Stomach (tissue), 9 donors: Measurements from ENCODE around the gene CFAP77. TPM values are rescaled to one million over a fixed set of nuclear protein-coding genes. Genes with fewer than 3 reads are reported as not detected.
"Not testable (repeated sequence)": the region's sequence is repeated elsewhere in the genome, so short reads cannot be mapped to it uniquely, and the experiment has no call there.

Experiments
- DNase-seq, 2 donors: peaks; one replicate each; pipeline versions ENCODE4 v3.0.0 to v3.0.0-alpha.2; 2013 to 2019
- H3K27ac ChIP-seq, 5 donors: fragments of 200-600 bp in 4 of 5; sonication (generic) in 4 of 5; one replicate each; pipeline ENCODE4 v1.5.1; 2013 to 2019; ENCODE audit warnings: mild to moderate bottlenecking in 1 of 5, moderate library complexity in 1 of 5
- H3K27me3 ChIP-seq, 3 donors: fragments of 200-600 bp; sonication (generic); one replicate each; pipeline ENCODE4 v1.5.1; 2017 to 2019; ENCODE audit warnings: mixed run types in 1 of 3
- H3K36me3 ChIP-seq, 4 donors: fragments of 200-600 bp; sonication (generic); 1 replicate in 3 of 4; 2 replicates in 1 of 4; pipeline ENCODE4 v1.5.1; 2016 to 2019
- H3K4me1 ChIP-seq, 4 donors: fragments of 200-600 bp; sonication (generic); one replicate each; pipeline ENCODE4 v1.5.1; 2016 to 2019
- H3K4me3 ChIP-seq, 4 donors: fragments of 200-600 bp; sonication (generic) in 3 of 4; one replicate each; pipeline ENCODE4 v1.5.1; 2016 to 2019; ENCODE audit warnings: mild to moderate bottlenecking in 1 of 4
- H3K9me3 ChIP-seq, 4 donors: fragments of 200-600 bp; sonication (generic); one replicate each; pipeline ENCODE4 v1.5.1; 2016 to 2019
- CTCF ChIP-seq, 7 experiments: fragments of 450-650 bp in 4 of 7; fragments of 200-600 bp in 3 of 7; sonication (generic) in 3 of 7; IDR thresholded peaks; one replicate each; pipeline ENCODE4 v1.5.1; 2016 to 2019; ENCODE audit warnings: antibody characterized with exemption in 7 of 7, control low read depth in 2 of 7, mild to moderate bottlenecking in 1 of 7
- EP300 ChIP-seq: sonication (generic); formaldehyde crosslinking; IDR thresholded peaks from one replicate; pipeline ENCODE4 v1.6.1; 2017; ENCODE audit warnings: antibody characterized with exemption
- POLR2A ChIP-seq, 4 donors: fragments of 450-650 bp; IDR thresholded peaks; one replicate each; pipeline ENCODE4 v1.6.1; 2016; ENCODE audit warnings: antibody characterized with exemption in 4 of 4, control low read depth in 2 of 4, mild to moderate bottlenecking in 1 of 4, moderate library complexity in 1 of 4
- POLR2AphosphoS5 ChIP-seq, 3 donors: sonication (generic); formaldehyde crosslinking; IDR thresholded peaks; one replicate each; pipeline ENCODE4 v1.6.1; 2016; ENCODE audit warnings: antibody characterized with exemption in 3 of 3
- WGBS, 5 donors: extraction: QIAGEN DNeasy Blood & Tissue Kit in 3 of 5; methylation state at CpG; one replicate each; pipeline versions ENCODE4 v1.1.5 to v1.1.7; 2013 to 2018; 5-methylcytosine and 5-hydroxymethylcytosine counted together
- intact Hi-C: fragments of 100-400 bp; cut with DNase I; formaldehyde crosslinking; loops from one replicate; pipeline ENCODE4 v1.15.1; 2023; ENCODE audit warnings: low total_unique reads
- polyA plus RNA-seq, 3 donors: library from polyadenylated mRNA; stranded (reverse); fragments of 200-250 nt; gene quantifications; one replicate each; pipeline ENCODE4 v1.2.3, GENCODE V29; 2013
- total RNA-seq, 5 donors: library from RNA; depleted of rRNA; stranded (reverse); fragments of >200 nt; gene quantifications; one replicate each; pipeline versions ENCODE4 v1.1.0 to v1.2.3, GENCODE V29; 2014 to 2016
- donor health status: healthy with polysubstance abuse.
- donor health status: Bipolar disorder and iron deficiency.
- donor health status: healthy.

Gene CFAP77
- total and polyA plus RNA-seq, 8 donors: not detected

- Histone ChIP-seq H3K27ac (no peak overlapping the region), H3K9me3 (no peaks in the 10 kb centered on the region), H3K27me3 (no peaks in the 10 kb centered on the region), H3K4me3 (no peak overlapping the region), H3K4me1 (peaks cover 0 to 9% (median 0%) of the 10 kb centered on the region in 4 donors), H3K36me3 (no peaks in the 10 kb centered on the region)
- TF ChIP-seq POLR2A (IDR thresholded peaks at IDR 0.05): no peak
- no peak for TF ChIP-seq CTCF (IDR thresholded peaks at IDR 0.05)
- no peak for TF ChIP-seq EP300
- no peak for TF ChIP-seq POLR2AphosphoS5 (IDR thresholded peaks at IDR 0.05)
- intact Hi-C loops: no loop called here
- DNase-seq: no peak
- 58 to 78% (median 73%) methylated on average over 13 of the region's 13 CpGs for WGBS, 5 donors
Observed at GRCh38 chr9:132367613-132368313, 42.2 kb upstream of the CFAP77 start.

- 81 to 96% (median 88%) methylated on average over 4 of the region's 4 CpGs for WGBS, 5 donors
- intact Hi-C loops: no loop called here
- H3K27me3 ChIP-seq: no peaks in the 10 kb centered on the region
- peaks cover 0 to 3% (median 0%) of the 10 kb centered on the region in 4 donors for H3K36me3 ChIP-seq
- H3K4me1 ChIP-seq: peaks cover 0 to 10% (median 0%) of the 10 kb centered on the region in 4 donors
- no peak for DNase-seq
- H3K27ac ChIP-seq: no peak overlapping the region
- no peak overlapping the region for H3K4me3 ChIP-seq
- TF ChIP-seq POLR2A (IDR thresholded peaks at IDR 0.05) (no peak), CTCF (IDR thresholded peaks at IDR 0.05) (no peak), POLR2AphosphoS5 (IDR thresholded peaks at IDR 0.05) (no peak), EP300 (no peak)
- no peaks in the 10 kb centered on the region for H3K9me3 ChIP-seq
Observed at GRCh38 chr9:132369421-132369820, 40.6 kb upstream of the CFAP77 start.

GRCh38 chr9:132370592-132370991 lies 39.4 kb upstream of the CFAP77 start:
- Histone ChIP-seq H3K27me3 (no peaks in the 10 kb centered on the region), H3K4me3 (no peak overlapping the region), H3K36me3 (peaks cover 4 to 15% (median 11%) of the 10 kb centered on the region in 4 donors), H3K4me1 (peaks cover 0 to 10% (median 0%) of the 10 kb centered on the region in 4 donors), H3K27ac (no peak overlapping the region), H3K9me3 (no peaks in the 10 kb centered on the region)
- 81 to 91% (median 88%) methylated on average over 4 of the region's 4 CpGs for WGBS, 5 donors
- DNase-seq: no peak
- TF ChIP-seq CTCF (IDR thresholded peaks at IDR 0.05) (no peak), POLR2A (IDR thresholded peaks at IDR 0.05) (no peak), POLR2AphosphoS5 (IDR thresholded peaks at IDR 0.05) (no peak), EP300 (no peak)
- intact Hi-C loops: no loop called here

- no peaks in the 10 kb centered on the region for H3K27me3 ChIP-seq
- WGBS, 5 donors: 68 to 73% (median 71%) methylated on average over 14 of the region's 14 CpGs
- no peak for TF ChIP-seq POLR2A (IDR thresholded peaks at IDR 0.05)
- TF ChIP-seq EP300: no peak
- peak in 1 of 3 donors; percentile 26 for TF ChIP-seq POLR2AphosphoS5 (IDR thresholded peaks at IDR 0.05)
- no peaks in the 10 kb centered on the region for H3K9me3 ChIP-seq
- H3K4me3 ChIP-seq: no peak overlapping the region
- H3K36me3 ChIP-seq: peaks cover 14 to 33% (median 29%) of the 10 kb centered on the region in 4 donors
- H3K4me1 ChIP-seq: peaks cover 0 to 10% (median 0%) of the 10 kb centered on the region in 4 donors
- peak; percentile 34 to 64 for DNase-seq
- intact Hi-C loops: no loop called here
- peak overlapping the region; percentile 27 to 68 (median 49) for H3K27ac ChIP-seq
Observed at GRCh38 chr9:132372177-132373095, 37.6 kb upstream of the CFAP77 start.

- H3K36me3 ChIP-seq: peaks cover 27 to 86% (median 82%) of the 10 kb centered on the region in 4 donors
- H3K4me1 ChIP-seq, H3K27ac ChIP-seq, H3K9me3 ChIP-seq, intact Hi-C loops, DNase-seq, H3K4me3 ChIP-seq, H3K27me3 ChIP-seq: not testable (repeated sequence)
- 81 to 100% (median 98%) methylated on average over 2 of the region's 2 CpGs for WGBS, 5 donors
Observed at GRCh38 chr9:132377769-132378168, 32.2 kb upstream of the CFAP77 start.

- DNase-seq, intact Hi-C loops, H3K9me3 ChIP-seq, H3K4me1 ChIP-seq, H3K27ac ChIP-seq, H3K27me3 ChIP-seq, H3K4me3 ChIP-seq: not testable (repeated sequence)
- H3K36me3 ChIP-seq: peaks cover 27 to 93% (median 88%) of the 10 kb centered on the region in 4 donors
- WGBS, 5 donors: 86 to 97% (median 95%) methylated on average over 3 of the region's 3 CpGs
Observed at GRCh38 chr9:132378416-132378815, 31.6 kb upstream of the CFAP77 start.
